COLO829 (cell line): ENCODE data around the gene ZBTB38.

ENCODE experiments used
- DNase-seq: peaks from one replicate; pipeline ENCODE4 v3.0.0; 2012; ENCODE audit warnings: low spot score

The ZBTB38 gene

GRCh38 chr3:141406265-141406664 is 38.0 kb downstream of the ZBTB38 start:
- DNase-seq: no peak

GRCh38 chr3:141407047-141407446 is 38.7 kb downstream of the ZBTB38 start:
- no peak for DNase-seq

- no peak for DNase-seq
These were observed 39.5 kb downstream of the ZBTB38 start for GRCh38 chr3:141407825-141408224.

GRCh38 chr3:141408596-141408995 is 40.3 kb downstream of the ZBTB38 start:
- no peak for DNase-seq

- DNase-seq: no peak
These were observed 41.6 kb downstream of the ZBTB38 start for GRCh38 chr3:141409940-141410241.

- DNase-seq: peak; percentile 46
These were observed 42.1 kb downstream of the ZBTB38 start for GRCh38 chr3:141410408-141410807.

- peak; percentile 74 for DNase-seq
These were observed 42.5 kb downstream of the ZBTB38 start for GRCh38 chr3:141410846-141411245.

GRCh38 chr3:141411251-141411771 is 43.0 kb downstream of the ZBTB38 start:
- no peak for DNase-seq

GRCh38 chr3:141412087-141412935 is 44.0 kb downstream of the ZBTB38 start:
- peak; percentile 76 for DNase-seq

GRCh38 chr3:141412936-141413354 is 44.6 kb downstream of the ZBTB38 start:
- no peak for DNase-seq

GRCh38 chr3:141413391-141413790 is 45.1 kb downstream of the ZBTB38 start:
- no peak for DNase-seq

- DNase-seq: no peak
These were observed 45.7 kb downstream of the ZBTB38 start for GRCh38 chr3:141413801-141414689.

- peak; percentile 57 for DNase-seq
These were observed 46.6 kb downstream of the ZBTB38 start for GRCh38 chr3:141414800-141415462.

GRCh38 chr3:141415953-141416352 is 47.6 kb downstream of the ZBTB38 start:
- DNase-seq: no peak
